SU-DHL-6 (cell line): ENCODE measurements around the gene EYS.

Source experiments
- CTCF ChIP-seq: fragments of 200-600 bp; sonication (generic); IDR thresholded peaks from one replicate; pipeline ENCODE4 v1.5.1; 2017; ENCODE audit warnings: antibody characterized with exemption, mild to moderate bottlenecking, low read length, moderate library complexity; ENCODE audit not compliant: insufficient read depth, poor library complexity, severe bottlenecking
- EZH2phosphoT487 ChIP-seq: fragments of 200-600 bp; sonication (generic), shearing (Covaris generic); conservative IDR thresholded peaks from 2 replicates; pipeline ENCODE4 v1.6.1; 2018; ENCODE audit warnings: mild to moderate bottlenecking, antibody characterized with exemption, low read length, moderate library complexity, mixed read lengths

GRCh38 chr6:63673692-63674091 is 2033.3 kb downstream of the EYS start:
- TF ChIP-seq CTCF (no peak), EZH2phosphoT487 (no peak)
